ENCODE data around the gene CPED1.

CPED1 gene

GRCh38 chr7:121140790-121141189 lies 152.3 kb downstream of the CPED1 start:
- H3K4me3 ChIP-seq (ENCODE audit: low read length), result no peak overlapping the region
- H3K9ac ChIP-seq (ENCODE audit: low read length), result no peak overlapping the region
- H3K9me2 ChIP-seq (replicated peaks; ENCODE audit: insufficient read depth, low read length), result no peaks in the 10 kb centered on the region
- H3K27me3 ChIP-seq (replicated peaks; ENCODE audit: insufficient read depth, low read length), result peaks cover 25% of the 10 kb centered on the region
- H3K4me2 ChIP-seq (ENCODE audit: low read depth, low read length), result no peak overlapping the region
- H2AFZ ChIP-seq (ENCODE audit: low read length), result no peak overlapping the region
- no peaks in the 10 kb centered on the region for H3K9me3 ChIP-seq (replicated peaks; ENCODE audit: insufficient read depth, low read length)
- no peak for TF ChIP-seq CTCF (IDR thresholded peaks at IDR 0.05; ENCODE audit: low read length)
- no peaks in the 10 kb centered on the region for H3K36me3 ChIP-seq (replicated peaks; ENCODE audit: insufficient read depth, low read length)
- H3K27ac ChIP-seq (ENCODE audit: low read length), result no peak overlapping the region
- no peaks in the 10 kb centered on the region for H3K79me2 ChIP-seq (ENCODE audit: low read length)
- peaks cover 13% of the 10 kb centered on the region for H3F3A ChIP-seq (ENCODE audit: insufficient read depth, low read length)
- no peaks in the 10 kb centered on the region; the same call in 1 of the 2 replicates for H4K20me1 ChIP-seq (ENCODE audit: insufficient read depth, low read length)
- H3K4me1 ChIP-seq (ENCODE audit: low read length), result peaks cover 12% of the 10 kb centered on the region
- no peak for DNase-seq

- no peaks in the 10 kb centered on the region for H3K9me3 ChIP-seq (replicated peaks; ENCODE audit: insufficient read depth, low read length)
- H3K4me3 ChIP-seq (ENCODE audit: low read length), result no peak overlapping the region
- H3K27me3 ChIP-seq (replicated peaks; ENCODE audit: insufficient read depth, low read length), result no peaks in the 10 kb centered on the region
- no peak overlapping the region for H3K27ac ChIP-seq (ENCODE audit: low read length)
- H2AFZ ChIP-seq (ENCODE audit: low read length), result no peak overlapping the region
- TF ChIP-seq EZH2 (optimal IDR thresholded peaks at IDR 0.05; ENCODE audit: low read depth, low read length) (no peak), EZH2phosphoT487 (IDR thresholded peaks at IDR 0.05; ENCODE audit: low read length) (no peak), CTCF (IDR thresholded peaks at IDR 0.05; ENCODE audit: low read length) (no peak)
- no peaks in the 10 kb centered on the region for H3K79me2 ChIP-seq (ENCODE audit: low read length)
- no peaks in the 10 kb centered on the region for H3F3A ChIP-seq (ENCODE audit: insufficient read depth, low read length)
- H3K9me2 ChIP-seq (replicated peaks; ENCODE audit: insufficient read depth, low read length), result no peaks in the 10 kb centered on the region
- no peak overlapping the region for H3K4me2 ChIP-seq (ENCODE audit: low read depth, low read length)
- no peaks in the 10 kb centered on the region for H4K20me1 ChIP-seq (ENCODE audit: insufficient read depth, low read length)
- DNase-seq, result no peak
- H3K36me3 ChIP-seq (replicated peaks; ENCODE audit: insufficient read depth, low read length), result no peaks in the 10 kb centered on the region
- no peaks in the 10 kb centered on the region for H3K4me1 ChIP-seq (ENCODE audit: low read length)
- H3K9ac ChIP-seq (ENCODE audit: low read length), result no peak overlapping the region
Observed at GRCh38 chr7:121151774-121152221, 163.3 kb downstream of the CPED1 start.

- Histone ChIP-seq H3K27ac (ENCODE audit: low read length) (no peak overlapping the region), H3F3A (ENCODE audit: insufficient read depth, low read length) (no peaks in the 10 kb centered on the region)
- TF ChIP-seq CTCF (IDR thresholded peaks at IDR 0.05; ENCODE audit: low read length), result no peak
- TF ChIP-seq EZH2 (optimal IDR thresholded peaks at IDR 0.05; ENCODE audit: low read depth, low read length), result no peak
- no peak for TF ChIP-seq EZH2phosphoT487 (IDR thresholded peaks at IDR 0.05; ENCODE audit: low read length)
Observed at GRCh38 chr7:121153411-121153810, 164.9 kb downstream of the CPED1 start.

More at GRCh38 chr7:121153411-121153810, 164.9 kb downstream of the CPED1 start:
- no peak for DNase-seq
- H3K36me3 ChIP-seq (replicated peaks; ENCODE audit: insufficient read depth, low read length), result no peaks in the 10 kb centered on the region
- H3K9me2 ChIP-seq (replicated peaks; ENCODE audit: insufficient read depth, low read length), result no peaks in the 10 kb centered on the region
- no peaks in the 10 kb centered on the region for H3K27me3 ChIP-seq (replicated peaks; ENCODE audit: insufficient read depth, low read length)
- H3K4me2 ChIP-seq (ENCODE audit: low read depth, low read length), result no peak overlapping the region
- no peaks in the 10 kb centered on the region for H4K20me1 ChIP-seq (ENCODE audit: insufficient read depth, low read length)
- H2AFZ ChIP-seq (ENCODE audit: low read length), result no peak overlapping the region
- no peak overlapping the region for H3K9ac ChIP-seq (ENCODE audit: low read length)
- H3K79me2 ChIP-seq (ENCODE audit: low read length), result no peaks in the 10 kb centered on the region
- H3K9me3 ChIP-seq (replicated peaks; ENCODE audit: insufficient read depth, low read length), result no peaks in the 10 kb centered on the region
- no peaks in the 10 kb centered on the region for H3K4me1 ChIP-seq (ENCODE audit: low read length)
- H3K4me3 ChIP-seq (ENCODE audit: low read length), result no peak overlapping the region
